Caco-2 (cell line): ENCODE measurements around the gene MFAP3L. TPM values are rescaled to one million over a fixed set of nuclear protein-coding genes. Genes with fewer than 3 reads are reported as not detected.

Experiments
- BruUV-seq: library from RNA; stranded (reverse); fragments of 400-500 nt; replicated peaks from 2 replicates; lab custom pipeline; 2021; lab: Mats Ljungman, UMichigan
- CTCF ChIA-PET: fragments of 300-600 bp; sonication (Branson Sonifier 250); formaldehyde crosslinking; loops from one replicate; lab custom pipeline; 2022; ENCODE audit warnings: antibody characterized with exemption; lab: Charles Lee
- POLR2A ChIA-PET: fragments of 300-600 bp; sonication (Branson Sonifier 250); formaldehyde crosslinking; loops from one replicate; lab custom pipeline; 2022; ENCODE audit warnings: antibody characterized with exemption; lab: Charles Lee
- DNase-seq, 2 experiments: peaks; one replicate each; pipeline versions ENCODE4 v3.0.0 to v3.0.0-alpha.2; 2020 to 2022
- H3K27me3 ChIP-seq: replicated peaks from 2 replicates; pipeline ENCODE4 v1.6.0; 2011; ENCODE audit warnings: low read length; ENCODE audit not compliant: control insufficient read depth, insufficient read depth
- H3K36me3 ChIP-seq: 2 replicates; pipeline ENCODE4 v1.5.1; 2011; ENCODE audit warnings: low read length; ENCODE audit not compliant: control insufficient read depth, insufficient read depth
- H3K4me1 ChIP-seq: fragments of 250-450 bp; sonication (Bioruptor Pico); 2 replicates; pipeline ENCODE4 v1.5.1; 2020; ENCODE audit warnings: mild to moderate bottlenecking
- H3K4me3 ChIP-seq: 2 replicates; pipeline ENCODE4 v1.5.1; 2011; ENCODE audit warnings: low read depth, mild to moderate bottlenecking, control low read depth, low read length
- H3K9me3 ChIP-seq: fragments of 250-450 bp; sonication (Bioruptor Pico); 2 replicates; pipeline ENCODE4 v1.5.1; 2020; ENCODE audit warnings: mild to moderate bottlenecking, moderate library complexity
- H3K27ac Mint-ChIP-seq: one replicate; pipeline ENCODE4 v1.8.0; 2022; ENCODE audit warnings: mixed read lengths; ENCODE audit not compliant: unreplicated experiment
- H3K27me3 Mint-ChIP-seq: one replicate; pipeline ENCODE4 v1.8.0; 2022; ENCODE audit warnings: mixed read lengths; ENCODE audit not compliant: insufficient read depth, unreplicated experiment
- H3K36me3 Mint-ChIP-seq: one replicate; pipeline ENCODE4 v1.8.0; 2022; ENCODE audit warnings: mild to moderate bottlenecking, mixed read lengths; ENCODE audit not compliant: insufficient read depth, unreplicated experiment
- H3K4me1 Mint-ChIP-seq: one replicate; pipeline ENCODE4 v1.8.0; 2022; ENCODE audit warnings: low read depth, mixed read lengths; ENCODE audit not compliant: unreplicated experiment
- H3K4me3 Mint-ChIP-seq: one replicate; pipeline ENCODE4 v1.8.0; 2022; ENCODE audit warnings: mild to moderate bottlenecking, moderate library complexity, mixed read lengths; ENCODE audit not compliant: unreplicated experiment
- H3K9me3 Mint-ChIP-seq: one replicate; pipeline ENCODE4 v1.8.0; 2022; ENCODE audit warnings: mixed read lengths; ENCODE audit not compliant: unreplicated experiment
- CTCF ChIP-seq, 2 experiments: fragments of 200-600 bp in 1 of 2; IDR thresholded peaks; 1 replicate in 1 of 2; 2 replicates in 1 of 2; pipeline versions ENCODE4 v1.5.1 to v1.8.0; 2011 to 2022; ENCODE audit warnings: antibody characterized with exemption in 1 of 2, control low read depth in 1 of 2, inconsistent platforms in 1 of 2, low read depth in 1 of 2, low read length in 1 of 2, mild to moderate bottlenecking in 1 of 2, moderate library complexity in 1 of 2; ENCODE audit not compliant: insufficient read depth in 1 of 2, severe bottlenecking in 1 of 2, unreplicated experiment in 1 of 2
- intact Hi-C: fragments of 100-400 bp; cut with micrococcal nuclease; formaldehyde crosslinking; loops from one replicate; pipeline ENCODE4 v1.10.0; 2022; ENCODE audit not compliant: unreplicated experiment
- total RNA-seq: library from RNA; stranded (reverse); gene quantifications from 2 replicates; pipeline ENCODE4 v1.2.3, GENCODE V29; 2022

MFAP3L gene
- total RNA-seq, 1 experiment from 2014 or later, result 2.5 TPM

DNA sequence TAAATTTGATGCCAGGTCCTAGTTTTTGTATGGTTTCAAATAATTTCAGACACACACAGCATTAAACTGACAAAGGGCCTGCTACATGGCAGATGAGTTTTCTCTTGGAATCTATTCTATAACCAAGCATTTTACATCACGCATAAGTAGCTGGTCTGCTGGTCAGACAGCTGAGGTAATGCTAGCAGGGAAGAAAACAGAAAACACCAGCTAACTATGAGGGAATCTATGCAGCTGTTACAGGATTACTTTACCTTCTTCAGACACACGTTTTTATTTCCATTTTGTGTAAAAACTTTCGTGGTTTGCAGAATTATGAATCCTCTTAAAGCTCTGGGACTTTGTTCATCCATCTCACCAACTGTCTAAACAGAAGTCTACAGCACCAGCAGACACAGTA lies 42.0 kb downstream of the MFAP3L start:
- H3K27ac Mint-ChIP-seq, result no peak overlapping the region
- H3K27me3 Mint-ChIP-seq, result peaks cover 9% of the 10 kb centered on the region
- Histone ChIP-seq H3K4me3 (no peak overlapping the region), H3K36me3 (no peaks in the 10 kb centered on the region), H3K4me1 (no peaks in the 10 kb centered on the region), H3K27me3 (no peaks in the 10 kb centered on the region), H3K9me3 (no peaks in the 10 kb centered on the region)
- no peak overlapping the region for H3K4me3 Mint-ChIP-seq
- no TSS peak for BruUV-seq
- H3K36me3 Mint-ChIP-seq, result no peaks in the 10 kb centered on the region
- TF ChIP-seq CTCF (IDR thresholded peaks at IDR 0.05; ENCODE audit: insufficient read depth in 1 of 2, low read depth in 1 of 2, low read length in 1 of 2, severe bottlenecking in 1 of 2, unreplicated experiment in 1 of 2), result no peak
- no peak for DNase-seq
- intact Hi-C loops, result no loop called here
- H3K4me1 Mint-ChIP-seq, result no peaks in the 10 kb centered on the region
- ChIA-PET CTCF (no interaction called here), POLR2A (no interaction called here)
- no peaks in the 10 kb centered on the region for H3K9me3 Mint-ChIP-seq

DNA sequence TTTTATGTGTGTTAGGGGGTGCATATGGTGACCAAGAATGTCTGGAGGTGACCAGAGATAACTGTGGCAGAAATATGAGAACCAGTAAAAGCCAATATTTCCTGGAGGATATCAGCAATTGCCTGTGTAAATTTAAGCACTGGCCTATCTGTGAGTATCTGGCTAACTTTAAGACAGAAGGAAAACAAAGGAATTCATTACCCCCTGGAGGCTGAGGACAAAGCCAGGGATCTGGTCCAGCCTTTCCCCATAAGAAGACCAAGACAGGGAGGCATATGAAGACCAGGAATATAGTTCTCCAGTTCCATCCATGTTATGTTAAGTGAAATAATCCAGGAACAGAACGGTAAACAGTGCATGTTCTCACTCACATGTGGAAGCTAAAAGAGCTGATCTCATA lies 49.2 kb downstream of the MFAP3L start:
- H3K4me1 ChIP-seq, result peaks cover 24% of the 10 kb centered on the region
- H3K4me1 Mint-ChIP-seq, result peaks cover 4% of the 10 kb centered on the region
- POLR2A ChIA-PET, result no interaction called here
- H3K27me3 Mint-ChIP-seq, result no peaks in the 10 kb centered on the region
- no peak for DNase-seq
- intact Hi-C loops, result loop anchor here (5.0 kb wide), 2 partner anchors 35 to 50 kb away; partner anchors contain the start of gene MFAP3L
- no peaks in the 10 kb centered on the region for H3K9me3 ChIP-seq
- no peak overlapping the region for H3K27ac Mint-ChIP-seq
- H3K36me3 ChIP-seq, result no peaks in the 10 kb centered on the region
- CTCF ChIA-PET, result no interaction called here
- H3K36me3 Mint-ChIP-seq, result peaks cover 6% of the 10 kb centered on the region
- no peak for TF ChIP-seq CTCF (IDR thresholded peaks at IDR 0.05; ENCODE audit: insufficient read depth in 1 of 2, low read depth in 1 of 2, low read length in 1 of 2, severe bottlenecking in 1 of 2, unreplicated experiment in 1 of 2)
- no peak overlapping the region for H3K4me3 ChIP-seq
- peaks cover 6% of the 10 kb centered on the region for H3K9me3 Mint-ChIP-seq
- H3K27me3 ChIP-seq, result no peaks in the 10 kb centered on the region
- H3K4me3 Mint-ChIP-seq, result no peak overlapping the region
- BruUV-seq, result no TSS peak

DNA sequence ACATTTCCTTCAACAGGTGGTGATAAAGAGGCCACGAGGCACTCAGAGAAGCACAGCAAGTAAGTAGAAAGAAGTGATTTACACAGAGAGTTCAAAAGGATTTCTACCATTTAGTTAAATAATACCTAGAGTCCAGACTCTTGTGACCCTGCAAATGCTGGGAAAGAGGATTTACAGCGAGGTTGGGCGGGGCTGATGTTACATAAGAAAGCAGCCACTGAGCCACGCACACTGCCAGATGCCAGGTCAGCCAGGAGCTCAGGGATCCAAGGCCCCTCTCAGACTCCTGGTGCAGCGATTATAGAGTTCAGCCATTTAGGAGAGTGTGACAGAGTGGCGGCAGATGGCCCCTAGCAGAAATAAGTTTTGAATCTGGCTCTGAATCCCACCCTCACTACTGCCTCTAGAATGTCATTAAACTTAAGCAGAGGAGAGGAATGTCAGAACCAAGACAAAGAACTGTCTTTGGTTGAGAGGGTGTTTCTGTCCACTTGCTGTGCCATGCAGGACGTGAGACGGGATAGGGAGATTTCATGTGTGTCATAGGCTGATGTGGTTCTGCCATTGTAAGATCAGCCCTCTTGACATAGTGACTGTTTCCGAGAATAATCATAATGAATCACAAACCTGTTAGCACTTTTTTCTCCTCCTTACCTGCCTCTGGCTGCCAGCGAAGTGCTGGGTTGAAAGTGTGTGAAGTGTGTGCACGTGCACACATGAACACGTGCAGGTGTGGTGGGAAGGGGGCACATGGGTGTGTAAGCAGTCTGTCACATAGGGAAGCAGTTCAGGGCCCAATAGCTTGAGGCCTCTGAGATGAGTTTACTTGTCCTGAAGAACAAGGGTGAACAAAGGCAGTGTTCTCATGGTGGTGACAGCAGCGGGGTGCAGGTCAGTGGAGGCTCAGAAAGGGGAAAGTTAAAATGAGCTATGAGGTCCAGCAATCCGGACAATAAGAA lies 50.1 kb downstream of the MFAP3L start:
- no peak overlapping the region for H3K4me3 Mint-ChIP-seq
- peaks cover 4% of the 10 kb centered on the region for H3K4me1 Mint-ChIP-seq
- no peaks in the 10 kb centered on the region for H3K9me3 ChIP-seq
- peaks cover 6% of the 10 kb centered on the region for H3K9me3 Mint-ChIP-seq
- peak; percentile 49 to 76 for DNase-seq
- H3K36me3 ChIP-seq, result no peaks in the 10 kb centered on the region
- H3K27me3 Mint-ChIP-seq, result no peaks in the 10 kb centered on the region
- no TSS peak for BruUV-seq
- H3K27me3 ChIP-seq, result no peaks in the 10 kb centered on the region
- intact Hi-C loops, result loop anchor here (5.0 kb wide), 2 partner anchors 34 to 51 kb away; partner anchors contain the start of gene MFAP3L
- H3K4me1 ChIP-seq, result peaks cover 24% of the 10 kb centered on the region
- no peak overlapping the region for H3K27ac Mint-ChIP-seq
- POLR2A ChIA-PET, result no interaction called here
- CTCF ChIA-PET, result no interaction called here
- no peak overlapping the region for H3K4me3 ChIP-seq
- TF ChIP-seq CTCF (IDR thresholded peaks at IDR 0.05; ENCODE audit: insufficient read depth in 1 of 2, low read depth in 1 of 2, low read length in 1 of 2, severe bottlenecking in 1 of 2, unreplicated experiment in 1 of 2), result no peak
- peaks cover 6% of the 10 kb centered on the region for H3K36me3 Mint-ChIP-seq
